ENCODE measurements around the gene NDUFV3.
"Not testable (repeated sequence)": the region's sequence is repeated elsewhere in the genome, so short reads cannot be mapped to it uniquely, and the experiment has no call there.

NDUFV3 gene

DNA sequence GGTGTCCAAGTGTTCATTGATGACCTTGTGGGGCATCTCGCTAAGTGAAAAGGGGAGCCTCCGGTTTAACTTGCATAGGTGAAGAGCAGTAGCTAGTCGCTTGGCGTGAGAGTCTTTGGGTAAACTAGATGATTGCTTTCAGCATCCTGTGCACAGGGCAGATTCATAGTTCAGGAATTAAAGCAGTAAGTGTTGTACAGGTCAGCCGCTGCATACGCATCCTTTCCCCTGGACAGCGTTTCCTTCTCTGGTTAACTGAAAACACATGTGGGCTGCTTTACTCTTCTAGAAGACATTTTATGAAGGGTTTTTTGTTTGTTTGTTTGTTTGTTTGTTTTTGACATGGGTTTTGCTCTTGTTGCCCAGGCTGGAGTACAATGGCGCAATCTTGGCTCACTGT lies 12.1 kb downstream of the NDUFV3 start:
- DNase-seq = no peak

DNA sequence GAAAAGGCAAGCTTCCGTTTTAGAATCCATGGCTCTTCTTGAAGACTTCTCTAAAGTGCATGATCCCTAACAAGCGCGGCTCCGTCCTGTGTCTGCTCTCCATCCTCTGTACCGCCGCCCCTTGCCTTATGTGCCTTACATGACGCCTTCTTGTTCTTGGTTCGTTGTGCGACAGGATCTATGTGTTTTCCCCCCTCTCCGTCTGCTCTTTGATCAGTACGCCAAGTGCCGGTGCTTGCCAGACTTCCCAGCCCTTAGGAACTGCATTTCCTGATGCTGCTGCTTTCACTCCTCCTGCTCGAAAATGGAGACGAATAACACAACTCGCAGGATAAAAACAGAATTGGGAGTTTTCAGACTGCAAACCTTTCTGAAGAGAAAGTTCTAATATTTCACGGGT lies 13.1 kb downstream of the NDUFV3 start:
- no peak for DNase-seq

DNA sequence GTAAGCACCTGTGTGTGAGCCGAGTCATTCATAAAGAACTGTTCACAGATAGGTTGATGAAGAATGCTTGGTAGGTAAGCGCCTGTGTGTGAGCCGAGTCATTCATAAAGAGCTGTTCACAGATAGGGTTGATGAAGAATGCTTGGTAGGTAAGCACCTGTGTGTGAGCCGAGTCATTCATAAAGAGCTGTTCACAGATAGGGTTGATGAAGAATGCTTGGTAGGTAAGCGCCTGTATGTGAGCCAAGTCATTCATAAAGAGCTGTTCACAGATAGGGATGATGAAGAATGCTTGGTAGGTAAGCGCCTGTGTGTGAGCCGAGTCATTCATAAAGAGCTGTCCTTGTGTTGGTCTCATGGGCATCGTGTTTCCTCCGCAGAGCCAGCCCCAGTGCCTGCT lies 15.4 kb downstream of the NDUFV3 start:
- DNase-seq = not testable (repeated sequence)

DNA sequence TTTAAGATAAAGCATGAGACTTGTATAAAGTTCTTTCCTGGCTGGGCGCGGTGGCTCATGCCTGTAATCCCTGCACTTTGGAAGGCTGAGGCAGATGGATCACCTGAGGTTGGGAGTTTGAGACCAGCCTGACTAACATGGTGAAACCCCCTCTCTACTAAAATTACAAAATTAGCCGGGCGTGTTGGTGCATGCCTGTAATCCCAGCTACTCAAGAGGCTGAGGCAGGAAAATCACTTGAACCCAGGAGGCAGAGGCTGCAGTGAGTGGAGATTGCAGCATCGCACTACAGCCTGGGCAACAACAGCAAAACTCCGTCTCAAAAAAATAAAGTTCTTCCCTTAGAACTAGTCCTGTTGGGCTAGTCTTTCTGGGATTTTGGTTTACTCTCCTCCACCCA lies 18.8 kb downstream of the NDUFV3 start:
- not testable (repeated sequence) for DNase-seq

DNA sequence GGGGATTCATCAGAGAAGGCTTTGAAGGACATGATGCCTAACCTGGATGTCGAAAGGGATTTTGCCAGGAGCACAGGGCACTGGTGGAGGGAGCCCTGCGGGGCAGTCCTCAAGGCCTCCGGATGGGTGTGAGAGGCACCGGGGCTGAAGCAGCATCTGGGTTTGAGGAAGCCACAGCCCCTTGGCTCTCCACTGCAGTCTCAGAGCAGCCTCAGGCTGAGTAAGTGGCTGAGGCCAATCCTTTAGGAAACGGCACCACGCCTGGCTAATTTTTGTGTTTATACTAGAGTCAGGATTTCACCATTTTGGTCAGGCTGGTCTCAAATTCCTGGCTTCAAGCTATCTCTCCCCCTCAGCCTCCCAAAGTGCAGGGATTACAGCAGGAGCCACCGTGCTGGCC lies 20.4 kb downstream of the NDUFV3 start:
- no peak for DNase-seq

DNA sequence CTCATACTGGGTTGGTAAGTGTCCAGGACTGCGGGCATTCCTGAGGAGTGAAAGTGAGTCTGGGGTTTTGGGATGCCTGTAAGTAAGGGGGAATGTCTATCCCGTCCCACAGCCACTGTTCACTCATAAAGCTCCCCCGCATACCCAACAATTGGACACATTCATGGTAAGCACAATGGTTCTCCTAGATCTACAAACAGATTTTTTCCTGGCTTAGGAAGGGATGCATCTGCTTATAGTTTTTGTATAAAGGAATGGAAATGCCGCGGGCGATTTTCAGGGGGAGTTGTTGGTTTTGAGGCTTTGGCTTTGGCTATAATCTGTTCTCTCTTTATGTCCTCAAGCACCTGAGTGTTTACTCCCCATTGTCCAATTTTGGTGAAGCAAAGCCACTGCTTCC lies 25.2 kb downstream of the NDUFV3 start:
- no peak for DNase-seq

DNA sequence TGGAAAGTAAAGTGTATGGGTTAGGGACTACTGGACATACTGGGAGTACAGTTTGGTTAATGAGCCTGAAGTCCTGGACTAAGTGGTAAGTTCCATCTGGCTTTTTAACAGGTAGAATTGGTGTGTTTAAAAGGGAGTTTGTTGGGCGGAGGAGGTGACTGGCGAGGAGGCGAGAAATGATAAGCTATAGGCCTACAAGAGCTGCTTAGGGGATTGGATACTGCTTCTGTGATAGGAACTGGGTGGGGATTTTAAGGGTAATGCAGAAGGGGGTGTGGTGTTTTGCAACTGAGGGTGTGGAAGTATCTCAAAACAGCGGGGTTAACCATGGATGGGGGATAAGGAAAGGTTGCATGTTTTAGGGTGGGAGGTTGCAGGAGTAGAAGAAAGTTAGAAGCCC lies 28.8 kb downstream of the NDUFV3 start:
- no peak for DNase-seq

DNA sequence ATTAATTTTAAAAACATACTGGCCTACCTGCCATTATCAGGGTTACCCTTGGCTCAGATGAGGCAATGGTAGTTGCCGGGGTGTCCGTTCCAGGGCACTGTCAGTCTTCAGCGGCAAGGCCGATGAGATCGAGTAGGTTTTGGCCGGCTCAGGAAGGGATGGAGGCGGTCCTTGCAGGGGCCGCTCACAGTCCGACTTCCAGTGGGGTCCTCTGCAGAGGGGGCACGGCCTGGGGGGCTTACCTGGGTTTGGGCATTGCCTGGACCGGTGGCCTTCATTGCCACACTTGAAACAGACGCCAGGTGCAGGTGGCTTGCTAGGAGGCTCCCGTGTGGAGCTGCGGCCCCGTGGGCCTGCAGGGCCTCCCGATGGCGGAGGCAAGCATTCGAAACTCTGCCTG lies 29.8 kb downstream of the NDUFV3 start:
- no peak for DNase-seq

DNA sequence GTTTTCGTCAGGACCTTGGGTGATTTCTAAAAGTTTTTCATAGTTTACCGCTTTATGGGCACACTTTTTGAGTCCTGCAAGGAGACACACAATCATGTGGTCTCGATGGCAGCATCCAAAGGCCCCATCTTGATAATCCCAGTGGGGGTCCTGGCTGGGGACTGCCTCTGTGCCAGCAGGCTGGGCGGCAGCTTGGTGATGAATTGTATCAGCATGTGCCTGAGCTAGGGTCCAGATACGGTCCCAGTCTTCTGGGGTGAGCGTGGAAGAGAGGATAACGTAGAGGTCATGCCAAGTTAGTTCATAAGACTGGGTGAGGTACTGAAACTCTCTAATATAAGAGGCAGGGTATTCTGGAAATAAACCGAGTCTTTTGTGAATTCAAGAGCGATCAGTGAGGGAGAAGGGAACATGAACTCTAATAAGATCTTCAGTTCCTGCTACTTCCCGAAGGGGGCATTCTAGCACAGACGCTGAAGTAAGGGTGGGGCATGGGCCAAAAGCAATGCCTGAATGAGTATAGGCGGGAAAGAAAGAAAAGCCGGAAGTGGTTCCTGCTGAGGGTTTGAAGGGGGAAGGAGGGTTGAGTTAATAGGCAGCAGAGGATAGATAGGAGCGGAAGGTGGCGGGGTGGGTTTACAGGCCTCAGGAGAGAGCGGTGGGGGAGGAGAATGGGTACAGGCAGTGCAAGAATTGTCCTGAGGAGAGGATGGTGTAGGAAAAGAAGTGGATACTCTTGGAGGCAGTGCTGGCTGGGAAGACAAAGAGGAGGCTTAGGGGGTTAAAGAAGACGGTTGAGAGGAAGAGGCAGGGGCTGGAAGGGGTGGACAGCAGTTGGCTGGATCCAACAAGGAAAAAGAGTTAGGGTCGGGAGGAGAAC lies 30.7 kb downstream of the NDUFV3 start:
- peak; percentile 3 to 89 for DNase-seq

DNA sequence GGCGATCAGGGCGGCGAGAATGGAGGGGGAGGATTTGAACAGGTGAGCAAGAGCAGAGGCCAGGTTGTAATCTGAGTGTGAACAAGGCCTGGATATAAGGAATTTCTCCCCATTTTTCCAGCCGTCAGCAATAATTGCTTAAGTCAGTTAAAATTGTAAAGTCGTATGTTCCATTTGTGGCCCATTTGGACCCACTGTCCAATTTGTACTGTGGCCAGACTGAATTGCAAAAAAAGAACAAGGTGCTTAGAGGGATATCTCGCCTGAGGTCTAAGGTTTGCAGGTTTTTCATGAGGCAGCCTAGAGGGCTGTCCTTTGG lies 31.3 kb downstream of the NDUFV3 start:
- DNase-seq = no peak

DNA sequence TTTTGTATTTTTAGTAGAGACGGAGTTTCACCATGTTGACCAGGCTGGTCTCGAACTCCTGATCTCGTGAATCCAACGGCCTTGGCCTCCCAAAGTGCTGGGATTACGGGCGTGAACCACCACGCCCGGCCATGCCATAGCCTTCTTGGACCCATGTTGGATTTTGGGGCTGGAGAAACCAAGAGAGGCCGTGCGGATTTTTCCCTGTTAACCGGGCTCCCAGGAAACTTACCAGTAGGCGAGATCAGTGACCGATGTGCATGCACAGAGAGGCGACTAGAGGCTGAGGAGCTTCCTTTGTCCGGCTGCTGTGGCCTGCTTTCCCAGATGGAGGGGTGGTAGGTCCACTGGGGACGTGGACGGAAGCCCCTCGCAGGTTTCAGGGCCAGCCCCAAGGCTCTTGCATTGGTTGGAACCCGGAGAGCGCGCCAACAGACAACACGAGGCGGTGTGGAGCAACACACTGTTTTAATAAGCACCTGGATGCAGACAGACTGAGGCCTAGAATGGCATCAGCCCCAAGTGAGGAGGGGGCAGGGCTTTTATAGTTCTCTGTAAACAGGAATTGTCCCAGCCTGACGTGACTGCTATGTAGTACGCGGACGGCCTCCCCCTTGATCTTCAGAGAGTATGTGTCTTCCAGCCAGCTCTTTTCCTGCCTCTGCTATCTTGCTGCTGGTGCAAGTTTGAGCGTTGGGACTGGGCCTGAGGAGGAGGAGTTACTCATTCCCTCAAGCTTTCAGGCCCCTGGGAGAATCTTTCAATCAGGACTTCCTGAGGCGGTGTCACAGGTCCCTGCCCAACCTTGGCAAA lies 32.2 kb downstream of the NDUFV3 start, which contains the start of gene ERVH48-1:
TSS of gene ERVH48-1 (minus strand) at position 517 of the 813 bp plus-strand sequence. CDS start 6,624 bp downstream, outside the sequence.
- DNase-seq = no peak

DNA sequence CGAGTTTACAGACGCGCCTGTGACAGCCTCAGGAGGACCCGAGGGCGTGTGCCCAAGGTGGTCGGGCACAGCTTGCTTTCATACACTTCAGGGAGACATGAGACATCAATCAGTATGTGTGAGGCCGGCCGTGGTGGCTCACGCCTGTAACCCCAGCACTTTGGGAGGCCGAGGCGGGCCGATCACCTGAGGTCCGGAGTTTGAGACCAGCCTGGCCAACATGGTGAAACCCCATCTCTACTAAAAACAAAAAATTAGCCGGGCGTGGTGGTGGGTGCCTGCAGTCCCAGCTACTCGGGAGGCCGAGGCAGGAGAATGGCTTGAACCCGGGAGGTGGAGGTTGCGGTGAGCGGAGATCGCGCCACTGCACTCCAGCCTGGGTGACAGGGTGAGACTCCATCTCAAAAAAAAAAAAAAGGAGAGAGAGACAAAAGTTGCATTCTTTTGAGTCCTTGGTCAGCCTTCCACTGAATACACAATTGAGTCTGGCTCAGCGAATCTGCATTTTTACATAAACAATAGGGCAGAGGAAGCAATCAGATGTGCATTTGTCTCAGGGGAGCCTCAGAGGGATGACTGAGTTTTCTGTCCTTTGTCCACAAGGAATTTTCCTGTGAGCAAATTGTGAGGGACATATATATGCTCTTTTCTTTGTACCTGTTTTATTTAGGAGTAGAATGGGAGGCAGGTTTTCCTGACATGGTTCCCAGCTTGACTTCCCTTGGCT lies 34.5 kb downstream of the NDUFV3 start:
- not testable (repeated sequence) for DNase-seq

DNA sequence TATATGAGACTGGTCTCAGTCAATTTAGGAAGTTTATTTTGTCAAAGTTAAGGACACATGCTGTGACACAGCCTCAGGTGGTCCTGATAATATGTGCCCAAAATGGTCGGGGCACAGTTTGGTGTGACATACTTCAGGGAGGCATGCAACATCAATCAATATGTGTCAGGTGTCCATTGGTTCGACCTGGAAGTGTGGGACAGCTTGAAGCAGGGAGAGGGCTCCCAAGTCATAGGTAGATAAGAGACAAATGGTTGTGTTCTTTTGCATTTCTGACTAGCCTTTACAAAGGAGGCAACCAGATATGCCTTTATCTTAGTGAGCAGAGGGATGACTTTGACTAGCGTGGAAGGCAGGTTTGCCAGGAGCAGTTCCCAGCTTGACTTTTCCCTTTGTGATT lies 36.9 kb downstream of the NDUFV3 start:
- no peak for DNase-seq

DNA sequence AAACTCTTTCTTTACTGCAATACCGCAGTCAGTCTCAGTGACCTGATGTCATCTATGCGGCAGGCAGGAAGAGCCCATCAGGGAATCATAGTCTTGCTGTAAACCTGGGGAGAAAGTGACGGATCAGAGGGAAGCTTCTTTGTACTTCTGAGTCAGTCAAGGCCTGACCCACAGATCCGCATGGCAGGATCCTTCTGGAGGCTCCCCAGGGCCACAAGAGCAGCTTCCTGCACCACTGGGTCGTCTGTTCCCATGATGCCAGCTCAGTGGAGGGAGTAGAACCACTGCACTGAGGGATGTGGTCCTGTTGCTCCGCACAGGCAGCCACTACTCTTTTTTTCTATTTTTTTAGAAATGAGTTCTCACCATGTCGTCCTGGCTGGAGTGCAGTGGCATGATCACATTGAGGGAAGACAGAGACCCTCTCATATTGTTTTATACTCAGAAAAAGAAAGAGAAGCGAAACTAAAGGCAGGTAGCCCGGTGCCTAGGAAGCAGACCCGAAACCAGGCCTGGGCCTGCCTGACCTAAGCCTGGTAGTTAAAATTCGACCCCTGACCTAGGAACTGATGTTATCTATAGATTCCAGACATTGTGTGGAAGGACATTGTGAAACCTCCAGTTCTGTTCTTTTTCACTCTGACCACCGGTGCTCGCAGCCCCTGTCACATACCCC lies 38.6 kb downstream of the NDUFV3 start:
- no peak for DNase-seq

DNA sequence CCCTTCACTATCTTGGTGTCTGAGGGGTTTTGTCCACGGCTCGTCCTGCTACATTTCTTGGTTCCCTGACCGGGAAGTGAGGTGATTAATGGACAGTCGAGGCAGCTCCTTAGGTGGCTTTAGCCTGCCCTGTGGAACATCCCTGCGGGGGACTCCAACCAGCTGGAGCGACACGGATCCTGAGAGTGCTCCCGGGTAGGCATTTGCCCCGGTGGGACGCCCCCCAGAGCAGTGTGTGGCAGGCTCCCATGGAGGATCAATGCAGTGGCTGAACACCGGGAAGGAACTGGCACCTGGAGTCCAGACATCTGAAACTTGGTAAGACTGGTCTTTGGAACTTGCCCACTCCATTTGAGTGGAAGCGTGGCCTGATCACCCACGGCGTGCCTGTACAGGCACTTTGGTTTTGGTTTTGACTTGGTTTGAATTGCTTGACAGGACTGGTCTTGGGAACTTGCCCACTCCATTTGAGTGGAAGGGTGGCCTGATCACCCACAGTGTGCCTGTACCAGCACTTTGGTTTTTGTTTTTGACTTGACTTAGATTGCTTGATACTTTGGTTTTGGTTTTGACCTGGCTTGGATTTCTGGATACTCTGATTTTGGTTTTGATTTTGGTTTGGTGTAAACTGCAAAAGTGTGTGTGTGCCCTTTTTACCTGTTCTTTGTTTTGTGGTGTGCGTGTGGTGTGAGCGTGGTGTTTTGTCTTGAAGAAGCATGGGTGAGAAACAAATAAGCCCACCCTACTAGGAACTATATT lies 39.4 kb downstream of the NDUFV3 start:
- DNase-seq = not testable (repeated sequence)

DNA sequence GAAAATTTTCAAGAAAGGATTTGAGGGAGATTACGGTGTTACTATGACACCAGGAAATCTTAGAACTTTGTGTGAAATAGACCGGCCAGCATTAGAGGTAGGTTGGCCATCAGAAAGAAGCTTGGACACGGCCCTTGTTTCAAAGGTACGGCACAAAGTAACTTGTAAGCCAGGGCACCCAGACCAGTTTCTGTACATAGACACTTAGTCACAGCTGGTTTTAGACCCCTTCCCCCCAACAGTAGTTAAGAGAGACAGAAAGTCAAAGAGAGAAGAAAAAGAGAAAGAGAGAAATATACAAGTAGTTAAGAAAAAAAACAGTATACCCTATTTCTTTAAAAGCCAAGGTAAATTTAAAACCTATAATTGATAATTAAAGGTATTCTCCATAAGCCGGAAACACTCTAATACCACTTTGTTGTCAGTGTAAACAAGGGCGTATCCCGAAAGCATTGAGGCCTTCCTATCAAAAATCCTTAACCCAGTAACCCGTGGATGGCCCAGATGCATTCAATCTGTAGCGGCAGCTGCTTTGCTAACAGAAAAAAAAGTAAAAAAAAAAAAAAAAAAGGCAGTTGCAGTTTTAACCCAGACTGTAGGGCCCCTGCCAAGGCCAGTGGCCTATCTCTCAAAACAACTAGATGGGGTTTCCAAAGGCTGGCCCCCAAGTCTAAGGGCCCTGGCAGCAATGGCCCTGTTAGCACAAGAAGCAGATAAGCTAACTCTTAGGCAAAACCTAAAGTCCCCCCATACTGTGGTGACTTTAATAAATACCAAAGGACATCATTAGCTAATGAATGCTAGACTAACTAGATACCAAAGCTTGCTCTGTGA lies 40.2 kb downstream of the NDUFV3 start:
- DNase-seq = not testable (repeated sequence)

DNA sequence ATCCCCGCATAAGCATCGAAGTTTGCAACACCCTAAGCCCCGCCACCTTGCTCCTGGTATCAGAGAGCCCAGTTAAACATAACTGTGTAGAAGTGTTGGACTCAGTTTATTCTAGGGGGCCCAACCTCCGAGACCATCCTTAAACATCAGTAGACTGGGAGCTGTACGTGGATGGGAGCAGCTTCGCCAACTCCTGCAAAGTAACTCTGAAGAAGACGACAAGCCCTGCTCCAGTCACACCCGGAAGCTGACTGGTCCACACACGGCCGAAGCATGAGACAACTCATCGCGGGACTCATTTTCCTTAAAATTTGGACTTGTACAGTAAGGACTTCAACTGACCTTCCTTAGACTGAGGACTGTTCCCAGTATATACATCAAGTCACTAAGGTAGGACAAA lies 40.9 kb downstream of the NDUFV3 start:
- not testable (repeated sequence) for DNase-seq

DNA sequence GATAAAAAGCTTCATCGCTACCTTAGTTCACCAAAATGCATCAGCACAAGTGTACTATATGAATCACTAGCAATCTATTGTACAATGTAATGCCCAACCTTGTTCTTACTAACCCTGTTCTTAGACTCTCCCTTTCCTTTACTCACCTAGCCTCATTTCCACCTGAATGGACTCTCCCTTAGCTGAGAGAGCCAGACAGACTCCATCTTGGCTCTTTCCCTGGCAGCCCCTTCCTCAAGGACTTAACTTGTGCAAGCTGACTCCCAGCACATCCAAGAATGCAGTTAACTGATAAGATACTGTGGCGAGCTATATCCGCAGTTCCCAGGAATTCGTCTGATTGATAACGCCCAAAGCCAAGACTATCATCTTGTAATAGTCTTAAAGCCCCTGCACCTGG lies 43.3 kb downstream of the NDUFV3 start:
- DNase-seq = not testable (repeated sequence)

DNA sequence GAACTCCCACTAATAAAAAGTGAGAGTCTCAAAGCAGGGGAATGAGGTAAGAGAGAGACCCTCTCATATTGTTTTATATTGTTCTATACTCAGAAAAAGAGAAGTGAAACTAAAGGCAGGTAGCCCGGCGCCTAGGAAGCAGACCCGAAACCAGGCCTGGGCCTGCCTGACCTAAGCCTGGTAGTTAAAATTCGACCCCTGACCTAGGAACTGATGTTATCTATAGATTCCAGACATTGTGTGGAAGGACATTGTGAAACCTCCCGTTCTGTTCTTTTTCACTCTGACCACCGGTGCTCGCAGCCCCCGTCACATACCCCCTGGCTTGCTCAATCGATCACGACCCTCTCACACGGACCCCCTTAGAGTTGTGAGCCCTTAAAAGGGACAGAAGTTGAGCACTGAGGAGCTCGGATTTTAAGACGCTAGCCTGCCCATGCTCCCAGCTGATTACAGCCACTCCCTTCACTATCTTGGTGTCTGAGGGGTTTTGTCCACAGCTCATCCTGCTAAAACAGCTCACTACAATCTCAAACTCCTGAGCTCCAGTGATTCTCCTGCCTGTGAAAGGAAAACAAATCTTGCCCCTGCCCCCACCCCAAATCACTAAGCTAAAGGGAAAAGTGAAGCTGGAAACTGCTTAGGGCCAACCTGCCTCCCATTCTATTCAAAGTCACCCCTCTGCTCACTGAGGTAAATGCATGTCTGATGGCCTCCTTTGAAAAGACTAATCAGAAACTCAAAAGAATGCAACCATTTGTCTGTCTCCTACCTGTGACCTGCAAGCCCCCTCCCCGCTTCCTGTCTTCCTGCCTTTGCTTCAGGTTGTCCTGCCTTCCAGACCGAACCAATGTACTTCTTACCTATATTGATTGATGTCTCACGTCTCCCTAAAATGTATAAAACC lies 44.2 kb downstream of the NDUFV3 start:
- DNase-seq = not testable (repeated sequence)
